NCI-H2227 (cell line): Measurements from ENCODE around the gene FETUB.

Experiments
- DNase-seq: peaks from one replicate; lab custom pipeline; 2025; ENCODE audit not compliant: unreplicated experiment; lab: John Stamatoyannopoulos, UW

FETUB gene

GRCh38 chr3:186612721-186613636 lies 27.2 kb upstream of the FETUB start, which contains the start of gene AHSG:
Gene AHSG, plus strand, starts transcription at chr3:186613060. Its CDS starts 82 bp downstream, at chr3:186613142.
- no peak for DNase-seq

GRCh38 chr3:186613637-186614265 lies 26.4 kb upstream of the FETUB start:
- no peak for DNase-seq

GRCh38 chr3:186614266-186614596 lies 26.0 kb upstream of the FETUB start:
- no peak for DNase-seq

GRCh38 chr3:186614597-186615483 lies 25.4 kb upstream of the FETUB start:
- peak; percentile 85 for DNase-seq

GRCh38 chr3:186616299-186616617 lies 23.9 kb upstream of the FETUB start:
- DNase-seq, result no peak

- DNase-seq, result peak; percentile 85
These were observed 22.9 kb upstream of the FETUB start for GRCh38 chr3:186617036-186617946.

GRCh38 chr3:186618318-186618938 lies 21.8 kb upstream of the FETUB start:
- DNase-seq, result no peak

GRCh38 chr3:186619787-186620212 lies 20.4 kb upstream of the FETUB start:
- no peak for DNase-seq

- DNase-seq, result no peak
These were observed 19.7 kb upstream of the FETUB start for GRCh38 chr3:186620213-186621092.

GRCh38 chr3:186621894-186622650 lies 18.1 kb upstream of the FETUB start:
- DNase-seq, result no peak

- DNase-seq, result no peak
These were observed 17.4 kb upstream of the FETUB start for GRCh38 chr3:186622651-186623310.

GRCh38 chr3:186624598-186624997 lies 15.6 kb upstream of the FETUB start:
- no peak for DNase-seq

- no peak for DNase-seq
These were observed 14.6 kb upstream of the FETUB start for GRCh38 chr3:186625600-186626042.

- DNase-seq, result no peak
These were observed 13.8 kb upstream of the FETUB start for GRCh38 chr3:186626254-186626847.

GRCh38 chr3:186627852-186628414 lies 12.3 kb upstream of the FETUB start:
- no peak for DNase-seq

GRCh38 chr3:186628756-186629155 lies 11.4 kb upstream of the FETUB start:
- no peak for DNase-seq
